Muscle of leg (tissue), 11 donors: Measurements from ENCODE around the gene MSI2. TPM values are rescaled to one million over a fixed set of nuclear protein-coding genes. Genes with fewer than 3 reads are reported as not detected.

Source experiments
- DNase-seq: peaks from one replicate; pipeline ENCODE4 v3.0.0; 2013
- H3K27ac ChIP-seq: one replicate; pipeline ENCODE4 v1.5.1; 2013; ENCODE audit warnings: mild to moderate bottlenecking, low read length, control low read depth
- H3K27me3 ChIP-seq: one replicate; pipeline ENCODE4 v1.6.1; 2013; ENCODE audit warnings: low read length; ENCODE audit not compliant: control insufficient read depth, insufficient read depth
- H3K36me3 ChIP-seq: one replicate; pipeline ENCODE4 v1.6.1; 2013; ENCODE audit warnings: low read length; ENCODE audit not compliant: control insufficient read depth, insufficient read depth
- H3K4me1 ChIP-seq: one replicate; pipeline ENCODE4 v1.6.1; 2013; ENCODE audit warnings: low read length; ENCODE audit not compliant: control insufficient read depth, insufficient read depth
- H3K4me3 ChIP-seq: one replicate; pipeline ENCODE4 v1.5.1; 2013; ENCODE audit warnings: low read length, control low read depth
- H3K9me3 ChIP-seq: replicated peaks from 2 replicates; pipeline ENCODE4 v1.6.1; 2013; ENCODE audit warnings: low read depth, low read length; ENCODE audit not compliant: control insufficient read depth
- WGBS: methylation state at CpG from one replicate; pipeline ENCODE4 v1.1.5; 2013; ENCODE audit warnings: missing lambda C conversion rate; ENCODE audit not compliant: insufficient coverage; 5-methylcytosine and 5-hydroxymethylcytosine counted together
- polyA plus RNA-seq, 8 donors: library from polyadenylated mRNA; unstranded; fragments of 120-200 nt; gene quantifications; one replicate each; pipeline versions ENCODE4 v1.2.1 to v1.2.3, GENCODE V29; 2013; ENCODE audit warnings: inconsistent platforms in 1 of 8, low replicate concordance in 1 of 8; ENCODE audit not compliant: insufficient read length in 8 of 8, insufficient read depth in 1 of 8
- total RNA-seq: library from RNA; stranded (reverse); fragments of 120-200 nt; gene quantifications from one replicate; pipeline ENCODE4 v1.2.4, GENCODE V29; 2013

MSI2 gene
- total and polyA plus RNA-seq, 9 donors = 21.5 to 32.0 (median 27.4) TPM

- no peaks in the 10 kb centered on the region for H3K36me3 ChIP-seq
- no peaks in the 10 kb centered on the region for H3K9me3 ChIP-seq
- no peak overlapping the region for H3K4me3 ChIP-seq
- no peak for DNase-seq
- 51% methylated on average over 2 of the region's 9 CpGs for WGBS
- no peak overlapping the region for H3K27ac ChIP-seq
- H3K27me3 ChIP-seq = peaks cover 12% of the 10 kb centered on the region
- H3K4me1 ChIP-seq = peaks cover 27% of the 10 kb centered on the region
Measured at GRCh38 chr17:57468932-57469775, 212.8 kb downstream of the MSI2 start.

DNA sequence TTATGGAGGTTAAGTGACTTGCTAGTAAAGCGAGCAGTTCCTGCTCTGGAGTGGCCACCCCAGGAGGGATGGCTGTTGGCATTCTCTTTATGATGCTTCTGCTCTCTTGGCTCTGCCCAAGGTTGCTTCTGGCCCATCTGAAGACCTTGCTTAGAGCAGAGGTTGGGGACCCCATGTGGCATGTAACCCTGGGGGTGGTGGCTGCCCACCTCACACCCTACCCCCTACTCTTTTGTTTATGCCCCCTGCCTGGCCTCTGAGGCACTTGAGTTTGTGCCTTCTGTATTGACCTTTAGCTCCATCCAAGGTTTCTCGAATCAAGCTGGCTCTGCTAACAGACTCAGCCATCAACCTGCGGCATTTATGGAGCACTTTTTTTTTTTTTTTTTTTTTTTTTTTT is 214.6 kb downstream of the MSI2 start:
- DNase-seq = no peak
- Histone ChIP-seq H3K36me3 (no peaks in the 10 kb centered on the region), H3K4me1 (peaks cover 26% of the 10 kb centered on the region), H3K9me3 (no peaks in the 10 kb centered on the region), H3K27me3 (peaks cover 12% of the 10 kb centered on the region), H3K4me3 (no peak overlapping the region), H3K27ac (no peak overlapping the region)
- WGBS = 60% methylated on average over 1 of the region's 3 CpGs

DNA sequence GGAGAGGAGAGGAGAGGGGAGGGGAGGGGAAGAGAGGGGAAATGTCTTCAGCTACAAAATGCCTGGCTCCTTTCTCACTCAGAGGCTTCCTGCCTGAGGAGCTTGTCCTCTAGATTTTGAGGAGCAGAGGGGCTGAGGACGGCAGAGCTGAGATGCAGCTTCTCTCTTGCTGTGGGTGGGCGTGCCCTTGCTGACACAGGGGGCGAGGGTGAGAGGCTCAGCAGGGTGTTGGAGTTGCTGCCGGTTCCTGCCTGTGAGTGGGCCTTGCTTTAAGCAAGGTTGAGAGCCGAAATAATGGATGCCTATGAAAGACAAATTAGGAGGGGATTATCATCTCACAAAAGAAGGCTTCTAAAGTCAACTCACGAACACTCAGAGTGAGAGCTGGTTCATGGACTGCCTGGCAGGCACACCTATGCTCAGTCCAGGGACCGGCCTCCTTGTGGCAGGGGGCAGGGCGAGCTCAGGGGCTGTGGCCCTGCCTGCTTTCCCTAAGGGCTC is 215.6 kb downstream of the MSI2 start:
- Histone ChIP-seq H3K36me3 (no peaks in the 10 kb centered on the region), H3K27ac (no peak overlapping the region), H3K4me3 (no peak overlapping the region), H3K9me3 (no peaks in the 10 kb centered on the region), H3K27me3 (peaks cover 18% of the 10 kb centered on the region), H3K4me1 (peaks cover 22% of the 10 kb centered on the region)
- DNase-seq = no peak
- 80% methylated on average over 6 of the region's 8 CpGs for WGBS

DNA sequence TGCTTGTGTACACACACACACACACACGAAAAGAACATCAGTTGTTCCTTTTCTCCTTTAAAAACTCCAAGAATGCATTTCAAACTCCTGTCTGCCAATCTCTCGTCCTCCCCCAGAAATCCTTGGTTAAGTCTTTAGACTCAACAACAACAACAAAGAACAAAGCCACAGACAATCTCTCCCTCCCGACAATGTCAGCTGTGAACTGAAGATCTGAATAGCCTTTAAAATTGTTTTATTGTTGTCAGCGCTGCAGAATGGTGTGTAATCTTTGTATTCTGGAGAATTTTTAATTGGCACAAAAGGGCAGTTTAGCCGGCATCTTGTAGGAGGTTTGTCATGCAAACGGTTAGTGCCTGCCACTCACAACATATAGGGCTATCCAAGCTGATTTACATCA is 219.5 kb downstream of the MSI2 start:
- H3K36me3 ChIP-seq = no peaks in the 10 kb centered on the region
- peaks cover 22% of the 10 kb centered on the region for H3K27me3 ChIP-seq
- no peaks in the 10 kb centered on the region for H3K9me3 ChIP-seq
- WGBS = 100% methylated on average over 1 of the region's 6 CpGs
- H3K4me3 ChIP-seq = no peak overlapping the region
- H3K27ac ChIP-seq = no peak overlapping the region
- DNase-seq = no peak
- peaks cover 40% of the 10 kb centered on the region for H3K4me1 ChIP-seq

- DNase-seq = no peak
- Histone ChIP-seq H3K4me1 (peaks cover 29% of the 10 kb centered on the region), H3K27me3 (peaks cover 15% of the 10 kb centered on the region), H3K36me3 (no peaks in the 10 kb centered on the region), H3K27ac (no peak overlapping the region), H3K4me3 (no peak overlapping the region), H3K9me3 (no peaks in the 10 kb centered on the region)
- WGBS = 82% methylated on average over 4 of the region's 9 CpGs
Measured at GRCh38 chr17:57477522-57478362, 221.4 kb downstream of the MSI2 start.

DNA sequence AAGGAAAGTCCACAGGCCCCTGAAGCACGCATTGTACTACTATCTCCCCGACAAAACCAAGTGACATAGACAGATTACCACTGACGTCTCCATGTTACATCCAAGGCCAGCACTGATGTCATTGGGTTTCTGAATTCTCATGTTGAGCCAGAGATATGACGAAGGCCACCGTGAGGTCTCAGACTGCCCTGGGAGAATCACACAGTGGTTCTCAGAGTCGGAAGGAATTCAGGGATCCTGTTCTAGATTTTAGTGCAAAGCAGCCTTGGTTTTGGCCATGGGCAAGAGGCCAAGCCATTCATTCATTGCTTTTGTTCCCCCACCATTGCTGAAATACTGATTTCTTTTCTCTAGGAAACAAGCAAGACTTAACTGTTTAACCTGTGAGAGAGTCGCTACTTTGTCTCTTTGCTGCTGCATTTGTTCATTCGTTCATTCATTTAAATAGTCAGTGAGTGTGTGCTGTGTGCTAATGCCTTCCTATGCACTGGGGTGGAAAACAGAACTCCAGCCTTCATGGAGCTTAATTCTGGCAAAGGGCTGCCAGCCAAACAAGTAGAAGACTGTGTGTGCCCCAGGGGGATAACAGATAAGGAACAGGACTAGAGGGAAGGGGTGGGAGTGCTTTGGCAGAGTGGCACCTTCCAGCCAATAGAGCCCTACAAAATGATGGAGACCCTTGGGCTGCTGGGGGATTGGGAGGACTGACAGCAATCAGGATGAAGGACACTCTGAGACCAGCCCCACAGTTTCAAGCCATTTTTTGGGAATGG is 222.3 kb downstream of the MSI2 start:
- Histone ChIP-seq H3K36me3 (no peaks in the 10 kb centered on the region), H3K4me3 (no peak overlapping the region), H3K4me1 (peaks cover 21% of the 10 kb centered on the region), H3K27me3 (peaks cover 15% of the 10 kb centered on the region), H3K9me3 (no peaks in the 10 kb centered on the region), H3K27ac (no peak overlapping the region)
- WGBS = 71% methylated on average over 5 of the region's 8 CpGs
- DNase-seq = no peak

DNA sequence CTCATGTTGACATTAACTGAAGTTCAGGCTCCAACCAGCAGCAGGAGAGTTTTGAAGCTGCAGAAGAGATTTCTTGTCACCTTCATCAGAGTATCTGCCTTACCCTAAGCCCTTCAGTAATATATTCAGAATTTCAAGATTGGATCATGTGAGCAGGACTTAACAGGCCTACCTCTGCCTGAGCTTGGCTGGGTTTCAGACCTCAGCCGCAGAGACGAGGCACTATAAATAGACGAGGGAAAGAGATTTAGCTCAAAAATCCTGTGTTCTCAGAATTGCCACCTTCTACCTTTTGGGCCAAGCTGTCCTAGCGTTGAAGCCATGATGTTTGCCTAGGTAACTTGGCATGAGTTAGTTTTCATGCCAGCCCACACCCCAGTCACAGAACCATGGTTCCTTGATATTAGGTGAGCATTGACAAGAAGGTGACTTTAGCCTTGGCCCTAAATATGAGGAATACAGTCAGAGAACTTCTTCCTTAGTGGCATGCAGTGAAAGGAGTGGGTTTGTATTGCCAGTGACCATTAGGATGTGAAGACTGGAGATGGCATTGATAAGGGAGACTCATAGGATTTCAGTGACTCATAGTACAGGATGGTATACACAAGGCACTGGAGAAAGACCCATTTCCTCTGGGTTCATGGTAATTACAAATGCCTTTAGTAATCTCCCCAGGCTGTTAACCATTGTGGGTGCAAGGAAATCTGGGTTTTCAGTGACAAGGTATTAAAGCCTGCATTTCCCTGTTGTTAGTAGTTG is 224.3 kb downstream of the MSI2 start:
- peaks cover 15% of the 10 kb centered on the region for H3K27me3 ChIP-seq
- peaks cover 17% of the 10 kb centered on the region for H3K4me1 ChIP-seq
- no peak for DNase-seq
- H3K36me3 ChIP-seq = no peaks in the 10 kb centered on the region
- 74% methylated on average over 3 of the region's 4 CpGs for WGBS
- no peaks in the 10 kb centered on the region for H3K9me3 ChIP-seq
- H3K27ac ChIP-seq = no peak overlapping the region
- no peak overlapping the region for H3K4me3 ChIP-seq

DNA sequence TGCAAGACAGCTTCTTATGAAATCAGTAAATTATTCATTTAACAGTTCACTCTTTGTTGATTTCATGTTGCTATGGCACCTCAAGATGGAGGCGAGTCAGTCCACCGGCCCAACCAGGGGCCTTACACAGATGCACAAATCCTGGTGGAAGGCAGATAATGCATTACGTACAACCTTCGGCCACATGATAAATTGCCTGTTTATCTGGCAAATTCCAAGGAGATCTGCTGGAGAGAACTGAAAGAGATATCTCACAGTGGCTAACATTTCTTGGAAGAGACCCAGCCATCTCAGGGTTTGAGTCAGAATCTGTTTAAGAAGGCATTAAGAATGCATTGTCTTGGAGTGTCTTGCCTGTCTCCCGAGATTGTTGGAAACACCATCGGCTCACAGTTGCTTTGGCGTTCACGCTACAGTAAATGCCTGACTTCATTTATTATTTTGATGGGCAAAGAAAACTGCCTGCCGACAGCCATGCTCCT is 225.6 kb downstream of the MSI2 start:
- H3K9me3 ChIP-seq = no peaks in the 10 kb centered on the region
- H3K27ac ChIP-seq = no peak overlapping the region
- H3K27me3 ChIP-seq = peaks cover 11% of the 10 kb centered on the region
- peaks cover 18% of the 10 kb centered on the region for H3K4me1 ChIP-seq
- no peaks in the 10 kb centered on the region for H3K36me3 ChIP-seq
- DNase-seq = no peak
- no peak overlapping the region for H3K4me3 ChIP-seq
- 82% methylated on average over 7 of the region's 9 CpGs for WGBS

- H3K27me3 ChIP-seq = peaks cover 9% of the 10 kb centered on the region
- H3K36me3 ChIP-seq = no peaks in the 10 kb centered on the region
- no peak overlapping the region for H3K27ac ChIP-seq
- peaks cover 21% of the 10 kb centered on the region for H3K4me1 ChIP-seq
- no CpG with 5 or more reads among the region's 2 CpGs for WGBS
- no peak for DNase-seq
- no peak overlapping the region for H3K4me3 ChIP-seq
- H3K9me3 ChIP-seq = no peaks in the 10 kb centered on the region
Measured at GRCh38 chr17:57482657-57483056, 226.3 kb downstream of the MSI2 start.
